ENCODE results near the gene IYD. TPM values are rescaled to one million over a fixed set of nuclear protein-coding genes. Genes with fewer than 3 reads are reported as not detected.
"Not testable (repeated sequence)": the region's sequence is repeated elsewhere in the genome, so short reads cannot be mapped to it uniquely, and the experiment has no call there.

The IYD gene
- polyA plus RNA-seq, 1 donor (not counting 4 experiments of a cell fraction or from before 2014, with no cell fraction given) = not detected

GRCh38 chr6:150373260-150373701 lies 4.5 kb downstream of the IYD start:
- no peak overlapping the region for H3K27ac ChIP-seq (ENCODE audit: control insufficient read depth, insufficient read depth, low read length)
- H4K20me1 ChIP-seq (ENCODE audit: control insufficient read depth, extremely low read depth, insufficient read depth, low read length) = no peaks in the 10 kb centered on the region
- H3K27me3 ChIP-seq (ENCODE audit: control insufficient read depth, extremely low read depth, insufficient read depth, low read length) = no peaks in the 10 kb centered on the region
- FAIRE-seq (no peak), DNase-seq (ENCODE audit: low read depth, low spot score) (no peak)
- dilution Hi-C loops (cut with MboI; ENCODE audit: extremely low pct_ligation_motif_present, low sequenced_read_pairs) = no loop called here
- no peaks in the 10 kb centered on the region for H3K9me3 ChIP-seq (ENCODE audit: control insufficient read depth, low read depth, low read length)
- H3K9me1 ChIP-seq (ENCODE audit: control insufficient read depth, extremely low read depth, insufficient read depth, low read length) = no peaks in the 10 kb centered on the region
- H3K9ac ChIP-seq (ENCODE audit: control insufficient read depth, extremely low read depth, insufficient read depth, low read length) = no peak overlapping the region
- TF ChIP-seq CTCF (optimal IDR thresholded peaks at IDR 0.05 in 1 of 3, IDR thresholded peaks at IDR 0.05 in 1 of 3, conservative IDR thresholded peaks at IDR 0.05 in 1 of 3; ENCODE audit: extremely low read depth in 1 of 3, insufficient read depth in 2 of 3, low read length in 3 of 3) (no peak), EZH2 (IDR thresholded peaks at IDR 0.05; ENCODE audit: low read length) (no peak)
- no peaks in the 10 kb centered on the region for H3K4me1 ChIP-seq (ENCODE audit: control insufficient read depth, extremely low read depth, insufficient read depth, low read length)
- H2AFZ ChIP-seq (ENCODE audit: control insufficient read depth, low read length) = no peak overlapping the region
- H3K4me3 ChIP-seq (ENCODE audit: control insufficient read depth in 2 of 3, extremely low read depth in 1 of 3, insufficient read depth in 2 of 3, low read depth in 1 of 3, low read length in 3 of 3) = no peak overlapping the region
- H3K79me2 ChIP-seq (ENCODE audit: control insufficient read depth, insufficient read depth, low read length) = no peaks in the 10 kb centered on the region
- H3K36me3 ChIP-seq (ENCODE audit: control insufficient read depth in 2 of 2, extremely low read depth in 1 of 2, insufficient read depth in 2 of 2, low read length in 2 of 2) = no peaks in the 10 kb centered on the region
- no peak overlapping the region for H3K4me2 ChIP-seq (ENCODE audit: control insufficient read depth, extremely low read depth, insufficient read depth, low read depth, low read length)

- H3K9ac ChIP-seq (ENCODE audit: control insufficient read depth, extremely low read depth, insufficient read depth, low read length); H3K79me2 ChIP-seq (ENCODE audit: control insufficient read depth, insufficient read depth, low read length); H3K9me1 ChIP-seq (ENCODE audit: control insufficient read depth, extremely low read depth, insufficient read depth, low read length); H3K4me1 ChIP-seq (ENCODE audit: control insufficient read depth, extremely low read depth, insufficient read depth, low read length); H3K27ac ChIP-seq (ENCODE audit: control insufficient read depth, insufficient read depth, low read length); H3K36me3 ChIP-seq (ENCODE audit: control insufficient read depth in 2 of 2, extremely low read depth in 1 of 2, insufficient read depth in 2 of 2, low read length in 2 of 2); FAIRE-seq; H4K20me1 ChIP-seq (ENCODE audit: control insufficient read depth, extremely low read depth, insufficient read depth, low read length); H3K4me3 ChIP-seq (ENCODE audit: control insufficient read depth in 2 of 3, extremely low read depth in 1 of 3, insufficient read depth in 2 of 3, low read depth in 1 of 3, low read length in 3 of 3); H3K4me2 ChIP-seq (ENCODE audit: control insufficient read depth, extremely low read depth, insufficient read depth, low read depth, low read length); dilution Hi-C loops (cut with MboI; ENCODE audit: extremely low pct_ligation_motif_present, low sequenced_read_pairs); H2AFZ ChIP-seq (ENCODE audit: control insufficient read depth, low read length); H3K27me3 ChIP-seq (ENCODE audit: control insufficient read depth, extremely low read depth, insufficient read depth, low read length); H3K9me3 ChIP-seq (ENCODE audit: control insufficient read depth, low read depth, low read length); DNase-seq (ENCODE audit: low read depth, low spot score): not testable (repeated sequence)
Measured at GRCh38 chr6:150374346-150374745, 5.5 kb downstream of the IYD start.

- no peaks in the 10 kb centered on the region for H3K4me1 ChIP-seq (ENCODE audit: control insufficient read depth, extremely low read depth, insufficient read depth, low read length)
- DNase-seq (ENCODE audit: low read depth, low spot score) (no peak), FAIRE-seq (no peak)
- dilution Hi-C loops (cut with MboI; ENCODE audit: extremely low pct_ligation_motif_present, low sequenced_read_pairs) = no loop called here
- H3K9me3 ChIP-seq (ENCODE audit: control insufficient read depth, low read depth, low read length) = no peaks in the 10 kb centered on the region
- no peak overlapping the region for H3K4me2 ChIP-seq (ENCODE audit: control insufficient read depth, extremely low read depth, insufficient read depth, low read depth, low read length)
- H3K27me3 ChIP-seq (ENCODE audit: control insufficient read depth, extremely low read depth, insufficient read depth, low read length) = peaks cover 3% of the 10 kb centered on the region
- H3K79me2 ChIP-seq (ENCODE audit: control insufficient read depth, insufficient read depth, low read length) = no peaks in the 10 kb centered on the region
- H3K4me3 ChIP-seq (ENCODE audit: control insufficient read depth in 2 of 3, extremely low read depth in 1 of 3, insufficient read depth in 2 of 3, low read depth in 1 of 3, low read length in 3 of 3) = no peak overlapping the region
- no peak overlapping the region for H2AFZ ChIP-seq (ENCODE audit: control insufficient read depth, low read length)
- no peaks in the 10 kb centered on the region for H3K36me3 ChIP-seq (ENCODE audit: control insufficient read depth in 2 of 2, extremely low read depth in 1 of 2, insufficient read depth in 2 of 2, low read length in 2 of 2)
- TF ChIP-seq EZH2 (IDR thresholded peaks at IDR 0.05; ENCODE audit: low read length) (no peak), CTCF (optimal IDR thresholded peaks at IDR 0.05 in 1 of 3, IDR thresholded peaks at IDR 0.05 in 1 of 3, conservative IDR thresholded peaks at IDR 0.05 in 1 of 3; ENCODE audit: extremely low read depth in 1 of 3, insufficient read depth in 2 of 3, low read length in 3 of 3) (no peak)
- H4K20me1 ChIP-seq (ENCODE audit: control insufficient read depth, extremely low read depth, insufficient read depth, low read length) = no peaks in the 10 kb centered on the region
- H3K27ac ChIP-seq (ENCODE audit: control insufficient read depth, insufficient read depth, low read length) = no peak overlapping the region
- peaks cover 2% of the 10 kb centered on the region for H3K9me1 ChIP-seq (ENCODE audit: control insufficient read depth, extremely low read depth, insufficient read depth, low read length)
- no peak overlapping the region for H3K9ac ChIP-seq (ENCODE audit: control insufficient read depth, extremely low read depth, insufficient read depth, low read length)
Measured at GRCh38 chr6:150377211-150377781, 8.5 kb downstream of the IYD start.
